OCI-LY7 (cell line): ENCODE data around the gene NFAM1. TPM values are rescaled to one million over a fixed set of nuclear protein-coding genes. Genes with fewer than 3 reads are reported as not detected.

ENCODE experiments used
- BruUV-seq: library from RNA; stranded (reverse); fragments of 400-500 nt; replicated peaks from 2 replicates; lab custom pipeline; 2021; lab: Mats Ljungman, UMichigan
- CTCF ChIA-PET: fragments of 300-600 bp; sonication (Branson Sonifier 250); formaldehyde crosslinking; loops from one replicate; lab custom pipeline; 2022; ENCODE audit warnings: antibody characterized with exemption; ENCODE audit not compliant: unreplicated experiment; lab: Charles Lee
- POLR2A ChIA-PET: fragments of 300-600 bp; sonication (Branson Sonifier 250); formaldehyde crosslinking; loops from one replicate; lab custom pipeline; 2022; ENCODE audit warnings: antibody characterized with exemption; lab: Charles Lee
- DNase-seq: peaks from one replicate; pipeline ENCODE4 v3.0.0-alpha.2; 2015; ENCODE audit warnings: low spot score
- H2AFZ ChIP-seq: fragments of 200-600 bp; sonication (generic), shearing (Covaris generic); 2 replicates; pipeline ENCODE4 v1.6.1; 2014; ENCODE audit warnings: mild to moderate bottlenecking, antibody characterized with exemption, low read length, moderate library complexity
- H3K27ac ChIP-seq: fragments of 200-600 bp; sonication (generic); 2 replicates; pipeline ENCODE4 v1.5.1; 2014; ENCODE audit warnings: mixed run types, low read depth, mild to moderate bottlenecking, moderate library complexity, low read length, inconsistent platforms; ENCODE audit not compliant: poor library complexity, severe bottlenecking
- H3K36me3 ChIP-seq: fragments of 200-600 bp; sonication (generic); 2 replicates; pipeline ENCODE4 v1.6.1; 2014; ENCODE audit warnings: mild to moderate bottlenecking, antibody characterized with exemption, low read length, moderate library complexity, mixed read lengths; ENCODE audit not compliant: insufficient read depth
- H3K4me1 ChIP-seq: fragments of 200-600 bp; sonication (generic); 2 replicates; pipeline ENCODE4 v1.5.1; 2014; ENCODE audit warnings: mild to moderate bottlenecking, low read length; ENCODE audit not compliant: insufficient read depth, poor library complexity, severe bottlenecking
- H3K4me2 ChIP-seq: fragments of 200-600 bp; sonication (generic); 2 replicates; pipeline ENCODE4 v1.6.1; 2014; ENCODE audit warnings: mild to moderate bottlenecking, low read length
- H3K4me3 ChIP-seq: fragments of 200-600 bp; sonication (generic); 2 replicates; pipeline ENCODE4 v1.5.1; 2014; ENCODE audit warnings: mild to moderate bottlenecking, low read depth, low read length; ENCODE audit not compliant: poor library complexity, severe bottlenecking
- H3K79me2 ChIP-seq: fragments of 200-600 bp; sonication (generic); 2 replicates; pipeline ENCODE4 v1.6.1; 2016; ENCODE audit warnings: low read depth, mild to moderate bottlenecking, low read length, moderate library complexity, mixed read lengths; ENCODE audit not compliant: insufficient read depth
- H3K9me2 ChIP-seq: fragments of 200-600 bp; sonication (generic); 2 replicates; pipeline ENCODE4 v1.6.1; 2016; ENCODE audit warnings: mild to moderate bottlenecking, low read length, mixed read lengths; ENCODE audit not compliant: insufficient read depth
- H3K9me3 ChIP-seq: fragments of 200-600 bp; sonication (generic); 2 replicates; pipeline ENCODE4 v1.6.1; 2014; ENCODE audit warnings: mild to moderate bottlenecking, mixed run types, low read length, mixed read lengths
- H4K20me1 ChIP-seq: fragments of 200-600 bp; sonication (generic); 2 replicates; pipeline ENCODE4 v1.6.1; 2014; ENCODE audit warnings: mild to moderate bottlenecking, antibody characterized with exemption, low read length, moderate library complexity, mixed read lengths; ENCODE audit not compliant: insufficient read depth
- EZH2phosphoT487 ChIP-seq: fragments of 200-600 bp; sonication (generic); IDR thresholded peaks from 2 replicates; pipeline ENCODE4 v1.6.1; 2018; ENCODE audit warnings: low read depth, borderline replicate concordance, mild to moderate bottlenecking, mixed run types, antibody characterized with exemption, low read length, moderate library complexity, mixed read lengths
- intact Hi-C: fragments of 100-400 bp; cut with micrococcal nuclease; formaldehyde crosslinking; loops from one replicate; pipeline ENCODE4 v1.10.0; 2022; ENCODE audit not compliant: unreplicated experiment
- total RNA-seq, 2 experiments: library from RNA; depleted of rRNA in 1 of 2; stranded (reverse); fragments of >200 nt in 1 of 2; shearing (Covaris generic) in 1 of 2; gene quantifications; 2 replicates each; pipeline ENCODE4 v1.2.3, GENCODE V29; 2014 to 2022
- TF ChIP-seq, protein P1 (sequence below): fragments of 200-600 bp; sonication (generic); conservative IDR thresholded peaks from 2 replicates; pipeline ENCODE4 v1.5.1; 2014; ENCODE audit warnings: mild to moderate bottlenecking, antibody characterized with exemption, low read length, moderate library complexity, mixed read lengths

The NFAM1 gene
- total RNA-seq, 2 experiments from 2014 or later: 0.16 to 0.88 TPM

DNA sequence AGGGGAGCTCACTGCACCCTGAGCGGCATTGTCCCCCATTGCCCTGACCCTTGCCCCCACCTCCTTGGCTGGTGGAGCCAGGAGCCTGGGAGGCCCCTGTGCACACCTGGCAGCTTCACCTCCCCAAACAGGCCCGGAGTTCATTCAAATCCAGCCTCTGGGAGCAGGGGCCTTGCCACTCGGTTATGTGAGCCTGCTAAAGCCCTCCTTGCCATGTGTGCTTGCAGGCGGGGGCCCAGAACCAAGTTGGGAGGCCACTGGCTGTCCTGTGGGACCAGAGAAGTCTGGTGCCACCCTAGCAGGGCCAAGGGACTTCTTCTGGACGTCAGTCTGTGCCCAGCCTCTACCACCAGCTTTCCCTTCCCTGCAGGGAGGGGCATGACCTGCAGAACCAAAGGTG lies 48.9 kb downstream of the NFAM1 start:
- CTCF ChIA-PET: no interaction called here
- no TSS peak for BruUV-seq
- Histone ChIP-seq H3K4me1 (no peaks in the 10 kb centered on the region), H4K20me1 (no peaks in the 10 kb centered on the region), H3K27ac (no peak overlapping the region), H2AFZ (no peak overlapping the region), H3K79me2 (no peaks in the 10 kb centered on the region), H3K9me3 (no peaks in the 10 kb centered on the region), H3K9me2 (no peaks in the 10 kb centered on the region), H3K36me3 (no peaks in the 10 kb centered on the region), H3K4me3 (no peak overlapping the region), H3K4me2 (no peak overlapping the region)
- TF ChIP-seq, protein P1, sequence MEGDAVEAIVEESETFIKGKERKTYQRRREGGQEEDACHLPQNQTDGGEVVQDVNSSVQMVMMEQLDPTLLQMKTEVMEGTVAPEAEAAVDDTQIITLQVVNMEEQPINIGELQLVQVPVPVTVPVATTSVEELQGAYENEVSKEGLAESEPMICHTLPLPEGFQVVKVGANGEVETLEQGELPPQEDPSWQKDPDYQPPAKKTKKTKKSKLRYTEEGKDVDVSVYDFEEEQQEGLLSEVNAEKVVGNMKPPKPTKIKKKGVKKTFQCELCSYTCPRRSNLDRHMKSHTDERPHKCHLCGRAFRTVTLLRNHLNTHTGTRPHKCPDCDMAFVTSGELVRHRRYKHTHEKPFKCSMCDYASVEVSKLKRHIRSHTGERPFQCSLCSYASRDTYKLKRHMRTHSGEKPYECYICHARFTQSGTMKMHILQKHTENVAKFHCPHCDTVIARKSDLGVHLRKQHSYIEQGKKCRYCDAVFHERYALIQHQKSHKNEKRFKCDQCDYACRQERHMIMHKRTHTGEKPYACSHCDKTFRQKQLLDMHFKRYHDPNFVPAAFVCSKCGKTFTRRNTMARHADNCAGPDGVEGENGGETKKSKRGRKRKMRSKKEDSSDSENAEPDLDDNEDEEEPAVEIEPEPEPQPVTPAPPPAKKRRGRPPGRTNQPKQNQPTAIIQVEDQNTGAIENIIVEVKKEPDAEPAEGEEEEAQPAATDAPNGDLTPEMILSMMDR: no peak
- TF ChIP-seq EZH2phosphoT487: no peak
- POLR2A ChIA-PET: no interaction called here
- intact Hi-C loops: no loop called here
- DNase-seq: no peak

DNA sequence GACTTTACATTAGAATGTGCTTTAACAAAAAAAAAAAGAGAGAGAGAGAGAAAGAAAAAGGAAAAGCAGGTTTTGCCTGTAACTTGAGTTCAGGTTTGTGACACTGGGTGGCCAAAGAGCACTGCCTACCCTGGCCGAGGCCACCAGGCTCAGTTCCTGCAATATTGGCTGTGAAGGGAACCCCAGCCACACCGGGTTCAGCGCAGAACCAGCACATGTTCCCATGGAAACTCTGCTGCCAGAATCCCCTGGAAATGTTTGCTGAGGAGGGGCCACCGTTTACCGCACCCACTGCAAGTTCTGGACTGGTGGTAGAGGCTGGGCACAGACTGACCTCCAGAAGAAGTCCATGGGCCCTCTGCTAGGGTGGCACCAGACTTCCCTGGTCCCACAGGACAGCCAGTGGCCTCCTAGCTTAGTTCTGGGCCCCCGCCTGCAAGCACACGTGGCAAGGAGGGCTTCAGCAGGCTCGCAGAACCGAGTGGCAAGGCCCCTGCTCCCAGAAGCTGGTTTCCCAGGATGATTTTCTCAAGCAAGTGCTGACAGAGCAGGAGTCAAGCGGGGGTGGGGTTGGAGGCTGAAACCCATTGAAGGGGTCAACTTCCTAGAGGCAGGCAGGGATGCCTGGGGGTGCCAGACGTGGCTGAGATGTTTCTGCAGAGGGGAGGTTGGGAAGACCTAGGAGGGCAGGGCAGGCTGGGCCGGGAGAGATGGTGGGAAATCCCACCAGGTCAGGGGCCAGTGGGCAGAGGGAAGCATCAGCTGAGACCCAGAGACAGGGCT lies 51.2 kb downstream of the NFAM1 start:
- no peak overlapping the region for H3K27ac ChIP-seq
- H3K9me3 ChIP-seq: no peaks in the 10 kb centered on the region
- H3K4me2 ChIP-seq: no peak overlapping the region
- no peak overlapping the region for H2AFZ ChIP-seq
- no peak overlapping the region for H3K4me3 ChIP-seq
- DNase-seq: no peak
- no peaks in the 10 kb centered on the region for H3K79me2 ChIP-seq
- peaks cover 5% of the 10 kb centered on the region for H3K4me1 ChIP-seq
- no peaks in the 10 kb centered on the region for H4K20me1 ChIP-seq
- CTCF ChIA-PET: no interaction called here
- H3K36me3 ChIP-seq: no peaks in the 10 kb centered on the region
- POLR2A ChIA-PET: no interaction called here
- BruUV-seq: no TSS peak
- no peaks in the 10 kb centered on the region for H3K9me2 ChIP-seq
- intact Hi-C loops: no loop called here
- TF ChIP-seq, protein P1: no peak
- no peak for TF ChIP-seq EZH2phosphoT487

DNA sequence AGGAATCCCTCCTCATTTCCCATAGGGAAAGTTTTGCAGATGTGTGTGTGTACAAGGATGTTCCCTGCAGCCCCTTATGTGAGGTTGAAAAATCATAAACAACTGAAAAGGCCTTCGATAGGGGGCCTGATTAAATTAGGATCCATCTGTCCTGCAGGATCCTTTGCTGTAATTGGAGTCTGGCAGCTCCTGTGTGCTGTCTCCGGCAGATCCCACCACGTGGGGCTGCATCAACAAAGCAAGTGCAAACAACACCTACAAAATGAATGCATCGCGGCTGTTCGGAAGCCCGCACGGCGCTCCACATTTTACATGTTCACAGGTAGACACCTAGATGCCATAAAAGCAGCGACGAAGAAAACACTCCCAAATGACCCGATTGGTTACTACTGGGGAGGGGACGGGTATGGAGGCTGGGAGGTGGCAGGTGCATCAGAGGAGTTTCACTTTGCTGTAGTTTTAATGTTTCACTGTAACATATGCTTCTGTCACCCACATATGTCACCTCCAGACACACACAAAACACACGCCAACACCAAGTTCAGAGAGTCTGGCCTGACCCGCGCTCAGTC lies 52.2 kb downstream of the NFAM1 start:
- ChIA-PET CTCF (no interaction called here), POLR2A (no interaction called here)
- Histone ChIP-seq H2AFZ (no peak overlapping the region), H3K9me3 (no peaks in the 10 kb centered on the region), H3K4me1 (peaks cover 6% of the 10 kb centered on the region), H3K4me2 (no peak overlapping the region), H4K20me1 (no peaks in the 10 kb centered on the region), H3K27ac (no peak overlapping the region), H3K4me3 (no peak overlapping the region), H3K9me2 (no peaks in the 10 kb centered on the region), H3K36me3 (no peaks in the 10 kb centered on the region), H3K79me2 (no peaks in the 10 kb centered on the region)
- intact Hi-C loops: no loop called here
- no TSS peak for BruUV-seq
- TF ChIP-seq, protein P1: no peak
- no peak for TF ChIP-seq EZH2phosphoT487
- DNase-seq: no peak
